WTC11 (cell line): ENCODE results near the gene EGFR. TPM values are rescaled to one million over a fixed set of nuclear protein-coding genes. Genes with fewer than 3 reads are reported as not detected.

Experiments used
- ATAC-seq: fragments of 200-7000 bp; cut with Tn5 transposase; 2 replicates; pipeline ENCODE4 v1.10.0; 2021; ENCODE audit warnings: mild to moderate bottlenecking, moderate library complexity
- CTCF ChIA-PET: fragments of 300-600 bp; sonication (Branson Sonifier 250); formaldehyde crosslinking; loops from one replicate; lab custom pipeline; 2021; ENCODE audit warnings: antibody characterized with exemption; lab: Charles Lee
- POLR2A ChIA-PET: fragments of 350-600 bp; sonication (Branson Sonifier 250); formaldehyde crosslinking; loops from one replicate; lab custom pipeline; 2021; ENCODE audit warnings: antibody characterized with exemption; lab: Charles Lee
- DNase-seq: peaks from one replicate; pipeline ENCODE4 v3.0.0; 2021; ENCODE audit warnings: low spot score
- H3K27ac Mint-ChIP-seq: 2 replicates; pipeline ENCODE4 v1.8.0; 2021; ENCODE audit warnings: mixed read lengths
- H3K27me3 Mint-ChIP-seq: 2 replicates; pipeline ENCODE4 v1.8.0; 2021; ENCODE audit warnings: low read depth, mild to moderate bottlenecking, moderate library complexity, mixed read lengths
- H3K36me3 Mint-ChIP-seq: 2 replicates; pipeline ENCODE4 v1.8.0; 2021; ENCODE audit warnings: mixed read lengths
- H3K4me1 Mint-ChIP-seq: 2 replicates; pipeline ENCODE4 v1.8.0; 2022; ENCODE audit warnings: mixed read lengths
- H3K4me3 Mint-ChIP-seq: 2 replicates; pipeline ENCODE4 v1.8.0; 2021; ENCODE audit warnings: mild to moderate bottlenecking, moderate library complexity, mixed read lengths
- H3K9me3 Mint-ChIP-seq: 2 replicates; pipeline ENCODE4 v1.8.0; 2021; ENCODE audit warnings: mixed read lengths
- CREM ChIP-seq: sonication (generic); formaldehyde crosslinking; IDR thresholded peaks from 2 replicates; pipeline ENCODE4 v1.8.1; 2022; ENCODE audit warnings: mild to moderate bottlenecking, missing genetic modification reagents, moderate library complexity
- CTCF ChIP-seq: fragments of 200-600 bp; IDR thresholded peaks from 2 replicates; pipeline ENCODE4 v1.8.0; 2022; ENCODE audit warnings: antibody characterized with exemption
- FOXJ3 ChIP-seq: sonication (generic); formaldehyde crosslinking; IDR thresholded peaks from 2 replicates; pipeline ENCODE4 v1.9.0; 2021; ENCODE audit warnings: missing genetic modification reagents, mild to moderate bottlenecking, borderline replicate concordance
- GRHL2 ChIP-seq: fragments of 250-450 bp; sonication (Bioruptor Pico); IDR thresholded peaks from 2 replicates; pipeline ENCODE4 v1.8.0; 2022; ENCODE audit warnings: mild to moderate bottlenecking, moderate library complexity; ENCODE audit not compliant: insufficient replicate concordance, severe bottlenecking
- GTF2I ChIP-seq: fragments of 250-450 bp; sonication (Bioruptor Pico); conservative IDR thresholded peaks from 2 replicates; pipeline ENCODE4 v1.4.0; 2021; ENCODE audit warnings: mild to moderate bottlenecking
- OVOL2 ChIP-seq: fragments of 250-450 bp; sonication (Bioruptor Pico); IDR thresholded peaks from 2 replicates; pipeline ENCODE4 v1.9.0; 2021; ENCODE audit warnings: mild to moderate bottlenecking, borderline replicate concordance
- PREB ChIP-seq: sonication (generic); formaldehyde crosslinking; IDR thresholded peaks from 2 replicates; pipeline ENCODE4 v1.8.1; 2022; ENCODE audit warnings: mild to moderate bottlenecking, missing genetic modification reagents, moderate library complexity, borderline replicate concordance
- SP1 ChIP-seq: sonication (generic); formaldehyde crosslinking; conservative IDR thresholded peaks from 2 replicates; pipeline ENCODE4 v1.8.1; 2022; ENCODE audit warnings: missing genetic modification reagents
- TEAD1 ChIP-seq: sonication (generic); formaldehyde crosslinking; IDR thresholded peaks from 2 replicates; pipeline ENCODE4 v1.8.0; 2022; ENCODE audit warnings: mild to moderate bottlenecking, missing genetic modification reagents
- ZBTB21 ChIP-seq: sonication (generic); formaldehyde crosslinking; IDR thresholded peaks from 2 replicates; pipeline ENCODE4 v1.8.1; 2023; ENCODE audit warnings: mild to moderate bottlenecking, missing genetic modification reagents, borderline replicate concordance
- ZNF121 ChIP-seq: sonication (generic); formaldehyde crosslinking; IDR thresholded peaks from 2 replicates; pipeline ENCODE4 v1.8.0; 2023; ENCODE audit warnings: missing genetic modification reagents
- ZNF416 ChIP-seq: fragments of 250-450 bp; sonication (Bioruptor Pico); IDR thresholded peaks from 2 replicates; pipeline ENCODE4 v1.9.0; 2021; ENCODE audit warnings: mild to moderate bottlenecking, inconsistent platforms
- ZNF512 ChIP-seq: sonication (generic); formaldehyde crosslinking; IDR thresholded peaks from 2 replicates; pipeline ENCODE4 v1.8.1; 2022; ENCODE audit warnings: missing genetic modification reagents, borderline replicate concordance
- total RNA-seq: library from RNA; stranded (reverse); gene quantifications from 3 replicates; pipeline ENCODE4 v1.2.3, GENCODE V29; 2021
- TF ChIP-seq, protein P1 (sequence below): sonication (generic); formaldehyde crosslinking; IDR thresholded peaks from 2 replicates; pipeline ENCODE4 v1.8.1; 2023; ENCODE audit warnings: mild to moderate bottlenecking, missing genetic modification reagents
- TF ChIP-seq, protein P2 (sequence below): sonication (generic); formaldehyde crosslinking; IDR thresholded peaks from 2 replicates; pipeline ENCODE4 v1.8.0; 2023; ENCODE audit warnings: missing genetic modification reagents, mild to moderate bottlenecking, borderline replicate concordance
- TF ChIP-seq, protein P3 (sequence below): sonication (generic); formaldehyde crosslinking; IDR thresholded peaks from 2 replicates; pipeline ENCODE4 v1.8.1; 2022; ENCODE audit warnings: low read depth, missing genetic modification reagents, borderline replicate concordance

Gene EGFR
- total RNA-seq, 1 experiment from 2014 or later: 5.9 TPM

DNA sequence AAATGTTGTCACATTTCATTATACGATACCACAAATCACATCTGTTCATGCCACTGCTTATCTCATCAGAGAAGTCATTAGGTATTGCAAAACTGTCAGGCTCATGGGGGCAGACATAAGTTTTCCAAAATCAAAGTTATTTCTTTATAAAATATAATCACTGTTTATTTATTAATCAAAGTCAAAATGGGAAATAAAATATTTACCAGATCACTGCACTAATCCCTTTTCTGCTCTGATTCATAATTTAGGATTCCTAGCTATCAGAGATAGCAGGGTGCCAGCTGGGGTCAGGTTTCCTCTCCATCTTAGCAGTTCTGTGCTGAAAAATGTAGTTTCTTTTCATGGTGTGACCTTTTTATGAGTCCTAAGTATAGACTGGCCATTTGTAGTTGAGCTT is 228.6 kb downstream of the EGFR start:
- Mint-ChIP-seq H3K27me3 (peaks cover 16% of the 10 kb centered on the region), H3K4me3 (no peak overlapping the region), H3K4me1 (peaks cover 4% of the 10 kb centered on the region; the same call in 1 of the 2 replicates), H3K9me3 (peaks cover 7% of the 10 kb centered on the region), H3K27ac (no peak overlapping the region), H3K36me3 (no peaks in the 10 kb centered on the region)
- no peak for ATAC-seq
- TF ChIP-seq ZNF416 (CRISPR knock-in tag): no peak
- no peak for TF ChIP-seq GTF2I (CRISPR knock-in tag)
- no peak for TF ChIP-seq PREB (CRISPR knock-in tag)
- TF ChIP-seq, protein P1, sequence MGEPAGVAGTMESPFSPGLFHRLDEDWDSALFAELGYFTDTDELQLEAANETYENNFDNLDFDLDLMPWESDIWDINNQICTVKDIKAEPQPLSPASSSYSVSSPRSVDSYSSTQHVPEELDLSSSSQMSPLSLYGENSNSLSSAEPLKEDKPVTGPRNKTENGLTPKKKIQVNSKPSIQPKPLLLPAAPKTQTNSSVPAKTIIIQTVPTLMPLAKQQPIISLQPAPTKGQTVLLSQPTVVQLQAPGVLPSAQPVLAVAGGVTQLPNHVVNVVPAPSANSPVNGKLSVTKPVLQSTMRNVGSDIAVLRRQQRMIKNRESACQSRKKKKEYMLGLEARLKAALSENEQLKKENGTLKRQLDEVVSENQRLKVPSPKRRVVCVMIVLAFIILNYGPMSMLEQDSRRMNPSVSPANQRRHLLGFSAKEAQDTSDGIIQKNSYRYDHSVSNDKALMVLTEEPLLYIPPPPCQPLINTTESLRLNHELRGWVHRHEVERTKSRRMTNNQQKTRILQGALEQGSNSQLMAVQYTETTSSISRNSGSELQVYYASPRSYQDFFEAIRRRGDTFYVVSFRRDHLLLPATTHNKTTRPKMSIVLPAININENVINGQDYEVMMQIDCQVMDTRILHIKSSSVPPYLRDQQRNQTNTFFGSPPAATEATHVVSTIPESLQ (CRISPR knock-in tag): no peak
- TF ChIP-seq CTCF: no peak
- TF ChIP-seq TEAD1 (CRISPR knock-in tag): no peak
- TF ChIP-seq ZNF121: no peak
- TF ChIP-seq OVOL2: no peak
- ChIA-PET CTCF (no interaction called here), POLR2A (no interaction called here)
- no peak for DNase-seq

- CTCF ChIA-PET: no interaction called here
- H3K4me1 Mint-ChIP-seq: peaks cover 4% of the 10 kb centered on the region; the same call in 1 of the 2 replicates
- DNase-seq: no peak
These were observed 229.7 kb downstream of the EGFR start for GRCh38 chr7:55248526-55248925.

More at GRCh38 chr7:55248526-55248925, 229.7 kb downstream of the EGFR start:
- Mint-ChIP-seq H3K9me3 (peaks cover 7% of the 10 kb centered on the region), H3K4me3 (no peak overlapping the region), H3K27ac (no peak overlapping the region), H3K27me3 (peaks cover 27% of the 10 kb centered on the region), H3K36me3 (no peaks in the 10 kb centered on the region)
- POLR2A ChIA-PET: no interaction called here
- no peak for ATAC-seq
- TF ChIP-seq GRHL2 (CRISPR knock-in tag) (no peak), SP1 (CRISPR knock-in tag) (no peak), GTF2I (CRISPR knock-in tag) (no peak), ZNF512 (CRISPR knock-in tag) (no peak), ZBTB21 (CRISPR knock-in tag) (no peak), FOXJ3 (CRISPR knock-in tag) (no peak), CREM (CRISPR knock-in tag) (no peak)
- TF ChIP-seq, protein P2, sequence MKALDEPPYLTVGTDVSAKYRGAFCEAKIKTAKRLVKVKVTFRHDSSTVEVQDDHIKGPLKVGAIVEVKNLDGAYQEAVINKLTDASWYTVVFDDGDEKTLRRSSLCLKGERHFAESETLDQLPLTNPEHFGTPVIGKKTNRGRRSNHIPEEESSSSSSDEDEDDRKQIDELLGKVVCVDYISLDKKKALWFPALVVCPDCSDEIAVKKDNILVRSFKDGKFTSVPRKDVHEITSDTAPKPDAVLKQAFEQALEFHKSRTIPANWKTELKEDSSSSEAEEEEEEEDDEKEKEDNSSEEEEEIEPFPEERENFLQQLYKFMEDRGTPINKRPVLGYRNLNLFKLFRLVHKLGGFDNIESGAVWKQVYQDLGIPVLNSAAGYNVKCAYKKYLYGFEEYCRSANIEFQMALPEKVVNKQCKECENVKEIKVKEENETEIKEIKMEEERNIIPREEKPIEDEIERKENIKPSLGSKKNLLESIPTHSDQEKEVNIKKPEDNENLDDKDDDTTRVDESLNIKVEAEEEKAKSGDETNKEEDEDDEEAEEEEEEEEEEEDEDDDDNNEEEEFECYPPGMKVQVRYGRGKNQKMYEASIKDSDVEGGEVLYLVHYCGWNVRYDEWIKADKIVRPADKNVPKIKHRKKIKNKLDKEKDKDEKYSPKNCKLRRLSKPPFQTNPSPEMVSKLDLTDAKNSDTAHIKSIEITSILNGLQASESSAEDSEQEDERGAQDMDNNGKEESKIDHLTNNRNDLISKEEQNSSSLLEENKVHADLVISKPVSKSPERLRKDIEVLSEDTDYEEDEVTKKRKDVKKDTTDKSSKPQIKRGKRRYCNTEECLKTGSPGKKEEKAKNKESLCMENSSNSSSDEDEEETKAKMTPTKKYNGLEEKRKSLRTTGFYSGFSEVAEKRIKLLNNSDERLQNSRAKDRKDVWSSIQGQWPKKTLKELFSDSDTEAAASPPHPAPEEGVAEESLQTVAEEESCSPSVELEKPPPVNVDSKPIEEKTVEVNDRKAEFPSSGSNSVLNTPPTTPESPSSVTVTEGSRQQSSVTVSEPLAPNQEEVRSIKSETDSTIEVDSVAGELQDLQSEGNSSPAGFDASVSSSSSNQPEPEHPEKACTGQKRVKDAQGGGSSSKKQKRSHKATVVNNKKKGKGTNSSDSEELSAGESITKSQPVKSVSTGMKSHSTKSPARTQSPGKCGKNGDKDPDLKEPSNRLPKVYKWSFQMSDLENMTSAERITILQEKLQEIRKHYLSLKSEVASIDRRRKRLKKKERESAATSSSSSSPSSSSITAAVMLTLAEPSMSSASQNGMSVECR (CRISPR knock-in tag): no peak
- TF ChIP-seq, protein P3, sequence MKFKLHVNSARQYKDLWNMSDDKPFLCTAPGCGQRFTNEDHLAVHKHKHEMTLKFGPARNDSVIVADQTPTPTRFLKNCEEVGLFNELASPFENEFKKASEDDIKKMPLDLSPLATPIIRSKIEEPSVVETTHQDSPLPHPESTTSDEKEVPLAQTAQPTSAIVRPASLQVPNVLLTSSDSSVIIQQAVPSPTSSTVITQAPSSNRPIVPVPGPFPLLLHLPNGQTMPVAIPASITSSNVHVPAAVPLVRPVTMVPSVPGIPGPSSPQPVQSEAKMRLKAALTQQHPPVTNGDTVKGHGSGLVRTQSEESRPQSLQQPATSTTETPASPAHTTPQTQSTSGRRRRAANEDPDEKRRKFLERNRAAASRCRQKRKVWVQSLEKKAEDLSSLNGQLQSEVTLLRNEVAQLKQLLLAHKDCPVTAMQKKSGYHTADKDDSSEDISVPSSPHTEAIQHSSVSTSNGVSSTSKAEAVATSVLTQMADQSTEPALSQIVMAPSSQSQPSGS (CRISPR knock-in tag): no peak
